Measurements from ENCODE around the gene REXO4. TPM values are rescaled to one million over a fixed set of nuclear protein-coding genes. Genes with fewer than 3 reads are reported as not detected.

REXO4 gene
- total and polyA plus RNA-seq, 10 of the 15 experiments (the other 5 are each of a cell fraction or from before 2014, with no cell fraction given): 2.7 to 43.9 (median 30.5) TPM

- Histone ChIP-seq H3K4me3 (peak overlapping the region; percentile 21), H3K79me2 (ENCODE audit: control insufficient read depth, insufficient read depth, low read length) (peaks cover 88% of the 10 kb centered on the region), H4K20me1 (ENCODE audit: control insufficient read depth, insufficient read depth) (peaks cover 32% of the 10 kb centered on the region), H3K9me3 (replicated peaks; ENCODE audit: control insufficient read depth, insufficient read depth, low read length) (no peaks in the 10 kb centered on the region), H3K27me3 (replicated peaks in 1 of 2; ENCODE audit: control insufficient read depth in 2 of 2, insufficient read depth in 2 of 2, low read length in 1 of 2) (no peaks in the 10 kb centered on the region), H3K36me3 (ENCODE audit: control insufficient read depth in 2 of 2, insufficient read depth in 2 of 2, low read length in 1 of 2) (peaks cover 19 to 22% of the 10 kb centered on the region in 2 experiments; a peak in 3 of 4 replicates), H3K27ac (ENCODE audit: control insufficient read depth, insufficient read depth) (peak overlapping the region; percentile 60), H2AFZ (ENCODE audit: control insufficient read depth, low read depth, low read length) (no peak overlapping the region), H3K4me1 (ENCODE audit: control insufficient read depth, insufficient read depth, low read length) (peaks cover 22% of the 10 kb centered on the region), H3K4me2 (ENCODE audit: control insufficient read depth, insufficient read depth) (peak overlapping the region; percentile 80), H3K9ac (ENCODE audit: control insufficient read depth, insufficient read depth, low read length) (peak overlapping the region; percentile 33; the same call in 1 of the 2 replicates)
- DNase-seq (ENCODE audit: low read depth, low spot score): no peak
- WGBS (ENCODE audit: insufficient coverage, insufficient replicate concordance, low lambda C conversion rate, missing lambda C conversion rate): 27% methylated on average over 12 of the region's 12 CpGs
- intact Hi-C loops (cut with micrococcal nuclease; ENCODE audit: unreplicated experiment): loop anchor here (5.0 kb wide), 1 partner anchor 34 kb away; the partner anchor contains the start of gene SURF6
- FAIRE-seq: no peak
- SMC1A ChIA-PET (ENCODE audit: uncharacterized antibody, unreplicated experiment): interaction anchor here (1.1 to 1.2 kb wide), 2 partner anchors 23 to 184 kb away, joined by 3 read pairs; partner anchors contain the start of genes MED22 and RPL7A
- POLR2A ChIA-PET: interaction anchor here (0.6 to 2.8 kb wide), 7 partner anchors 12 to 185 kb away, joined by 3 to 13 read pairs (median 4); partner anchors contain the start of genes MED22, RPL7A, SURF1 and SURF2
- no peak for ATAC-seq
- no TSS peak for BruUV-seq (replicated peaks)
- in situ Hi-C loops (cut with MboI): no loop called here
- RAD21 ChIA-PET (ENCODE audit: unreplicated experiment): interaction anchor here (0.8 to 1.1 kb wide), 2 partner anchors 36 to 185 kb away, joined by 3 to 4 read pairs; no protein-coding TSS in a partner anchor
- CTCF ChIA-PET: interaction anchor here (0.6 to 3.9 kb wide), 7 partner anchors 8 to 227 kb away, joined by 3 to 16 read pairs (median 3); partner anchors contain the start of genes SURF1 and SURF2
- TF ChIP-seq BHLHE40 (IDR thresholded peaks at IDR 0.05; ENCODE audit: borderline replicate concordance in 1 of 2, low read depth in 2 of 2, low read length in 1 of 2) (no peak), ZBED1 (IDR thresholded peaks at IDR 0.05; ENCODE audit: borderline replicate concordance) (no peak), RAD21 (IDR thresholded peaks at IDR 0.05; ENCODE audit: insufficient read depth, low read depth, low read length) (peak; percentile 39), CHD4 (IDR thresholded peaks at IDR 0.05) (no peak), CREM (IDR thresholded peaks at IDR 0.05; ENCODE audit: low read depth) (no peak), CTCF (IDR thresholded peaks at IDR 0.05 in 2 of 3, conservative IDR thresholded peaks at IDR 0.05 in 1 of 3; ENCODE audit: control insufficient read depth in 2 of 3, extremely low read depth in 1 of 3, insufficient read depth in 1 of 3, low read depth in 3 of 3, low read length in 3 of 3) (peak in 1 of 3 experiments; percentile 27; a peak in 2 of 6 replicates), WRNIP1 (IDR thresholded peaks at IDR 0.05; ENCODE audit: borderline replicate concordance, low read depth, low read length) (no peak), NRF1 (conservative IDR thresholded peaks at IDR 0.05; ENCODE audit: low read depth, low read length) (no peak), RB1 (IDR thresholded peaks at IDR 0.05; ENCODE audit: borderline replicate concordance) (no peak), RUNX3 (IDR thresholded peaks at IDR 0.05; ENCODE audit: low read length) (peak; percentile 71), CBFB (IDR thresholded peaks at IDR 0.05; ENCODE audit: low read depth) (no peak), POLR2AphosphoS5 (IDR thresholded peaks at IDR 0.05; ENCODE audit: low read length) (peak; percentile 37; the same call in 1 of the 2 replicates), EZH2 (IDR thresholded peaks at IDR 0.05; ENCODE audit: borderline replicate concordance, control insufficient read depth, low read depth, low read length) (no peak), PKNOX1 (IDR thresholded peaks at IDR 0.05) (no peak), ZNF207 (IDR thresholded peaks at IDR 0.05; ENCODE audit: borderline replicate concordance) (no peak), ZZZ3 (IDR thresholded peaks at IDR 0.05; ENCODE audit: control insufficient read depth, insufficient read length, low read depth) (no peak), PAX5 (IDR thresholded peaks at IDR 0.05; ENCODE audit: borderline replicate concordance, low read depth, low read length) (no peak), JUNB (IDR thresholded peaks at IDR 0.05) (no peak), RBBP5 (conservative IDR thresholded peaks at IDR 0.05) (no peak), BCLAF1 (IDR thresholded peaks at IDR 0.05) (no peak)
Observed at GRCh38 chr9:133371261-133371711, 46.5 kb downstream of the REXO4 start.

Data from GM12878 (cell line).